ENCODE results near the gene MON1A.

MON1A gene

GRCh38 chr3:49886922-49887265 lies 42.7 kb downstream of the MON1A start:
- no peak for DNase-seq

GRCh38 chr3:49883998-49884397 lies 45.6 kb downstream of the MON1A start:
- no peak for DNase-seq

- DNase-seq, result no peak
These were observed 47.4 kb downstream of the MON1A start for GRCh38 chr3:49882166-49882565.

- DNase-seq, result no peak
These were observed 48.9 kb downstream of the MON1A start for GRCh38 chr3:49880581-49881315.

- DNase-seq, result no peak
These were observed 49.9 kb downstream of the MON1A start for GRCh38 chr3:49879721-49880120.

- DNase-seq, result no peak
These were observed 50.9 kb downstream of the MON1A start for GRCh38 chr3:49878686-49879085.

GRCh38 chr3:49877716-49878115 lies 51.9 kb downstream of the MON1A start:
- DNase-seq, result no peak

- no peak for DNase-seq
These were observed 53.0 kb downstream of the MON1A start for GRCh38 chr3:49876567-49876966.

GRCh38 chr3:49873623-49874022 lies 56.0 kb downstream of the MON1A start:
- no peak for DNase-seq

- peak; percentile 37 for DNase-seq
These were observed 56.8 kb downstream of the MON1A start for GRCh38 chr3:49872801-49873281.

GRCh38 chr3:49871531-49872153 lies 58.0 kb downstream of the MON1A start:
- DNase-seq, result no peak

GRCh38 chr3:49869525-49870126 lies 60.0 kb downstream of the MON1A start, which contains the start of gene CAMKV:
TSS of gene CAMKV (minus strand) at chr3:49869906. CDS start at chr3:49862388, 7,518 bp downstream.
- DNase-seq, result peak; percentile 29

- DNase-seq, result no peak
These were observed 60.6 kb downstream of the MON1A start for GRCh38 chr3:49868862-49869466.

GRCh38 chr3:49867871-49868321 lies 61.7 kb downstream of the MON1A start:
- peak; percentile 17 for DNase-seq

- no peak for DNase-seq
These were observed 62.2 kb downstream of the MON1A start for GRCh38 chr3:49867400-49867799.

GRCh38 chr3:49865198-49865784 lies 64.3 kb downstream of the MON1A start:
- DNase-seq, result no peak

- no peak for DNase-seq
These were observed 65.1 kb downstream of the MON1A start for GRCh38 chr3:49864505-49864904.

GRCh38 chr3:49859576-49860305 lies 69.9 kb downstream of the MON1A start:
- DNase-seq, result no peak
